H1 (cell line): ENCODE results near the gene MDM4. TPM values are rescaled to one million over a fixed set of nuclear protein-coding genes. Genes with fewer than 3 reads are reported as not detected.
A peak's percentile ranks its signal among the peaks of the same experiment; 100 is the strongest.

ENCODE experiments used
- SIN3A ChIP-seq, 2 experiments: IDR thresholded peaks in 1 of 2; conservative IDR thresholded peaks in 1 of 2; 2 replicates each; pipeline ENCODE4 v1.6.1; 2011 to 2012; ENCODE audit warnings: low read length in 2 of 2, improper control_type of control experiment in 1 of 2, low read depth in 1 of 2, mild to moderate bottlenecking in 1 of 2
- TCF12 ChIP-seq: IDR thresholded peaks from 2 replicates; pipeline ENCODE4 v1.6.1; 2011; ENCODE audit warnings: low read depth, mild to moderate bottlenecking, low read length
- polyA plus RNA-seq, 7 experiments: library from polyadenylated mRNA; depleted of rRNA in 3 of 7; stranded (reverse) in 5 of 7; unstranded in 2 of 7; fragments of >200 nt in 5 of 7; fragments of 200-250 nt in 2 of 7; gene quantifications; 1 replicate in 5 of 7; 2 replicates in 1 of 7; 4 replicates in 1 of 7; pipeline versions ENCODE4 v1.2.1 to v1.2.3, GENCODE V29; 2011 to 2013; ENCODE audit warnings: missing spikeins in 2 of 7, mixed read lengths in 2 of 7
- total RNA-seq: library from RNA; stranded (reverse); fragmentation: NEBNext Ultra II Directional; extraction: Animal tissue kit (Norgen Biotek cat#: 25700); gene quantifications from 2 replicates; pipeline ENCODE4 v1.2.1, GENCODE V29; 2021
- TF ChIP-seq, protein P1 (sequence below): IDR thresholded peaks from 2 replicates; pipeline ENCODE4 v1.6.1; 2011; ENCODE audit warnings: low read length, improper control_type of control experiment

MDM4 gene
- total and polyA plus RNA-seq, 2 of the 8 experiments (the other 6 are each of a cell fraction or from before 2014, with no cell fraction given): 10.8 to 84.9 TPM

DNA sequence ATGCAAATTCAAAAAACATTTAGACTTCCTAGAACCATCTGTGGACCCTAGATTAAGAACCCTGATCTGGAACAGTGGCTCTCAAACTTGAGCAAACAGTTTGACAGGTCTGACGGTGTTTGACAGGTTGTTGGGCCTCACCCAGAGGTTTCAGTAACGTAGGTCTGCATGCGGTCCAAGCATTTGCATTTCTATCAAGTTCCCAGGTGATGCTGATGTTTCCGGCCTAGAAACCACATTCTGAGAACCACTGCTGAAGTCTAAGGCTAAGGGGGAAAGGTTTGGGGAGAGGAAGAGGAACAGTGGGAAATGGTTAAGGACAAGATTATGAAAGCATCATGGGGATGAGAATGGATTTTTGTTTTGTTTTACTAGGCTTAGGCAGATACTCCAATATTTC lies 48.6 kb downstream of the MDM4 start (continued):
- TF ChIP-seq, protein P1, sequence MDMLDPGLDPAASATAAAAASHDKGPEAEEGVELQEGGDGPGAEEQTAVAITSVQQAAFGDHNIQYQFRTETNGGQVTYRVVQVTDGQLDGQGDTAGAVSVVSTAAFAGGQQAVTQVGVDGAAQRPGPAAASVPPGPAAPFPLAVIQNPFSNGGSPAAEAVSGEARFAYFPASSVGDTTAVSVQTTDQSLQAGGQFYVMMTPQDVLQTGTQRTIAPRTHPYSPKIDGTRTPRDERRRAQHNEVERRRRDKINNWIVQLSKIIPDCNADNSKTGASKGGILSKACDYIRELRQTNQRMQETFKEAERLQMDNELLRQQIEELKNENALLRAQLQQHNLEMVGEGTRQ: no peak
- TF ChIP-seq SIN3A (conservative IDR thresholded peaks at IDR 0.05 in 1 of 2, IDR thresholded peaks at IDR 0.05 in 1 of 2; ENCODE audit: low read depth in 1 of 2, low read length in 2 of 2) (peak; percentile 85 to 93; a peak in 3 of 4 replicates), TCF12 (no peak)
- TF ChIP-seq, all 59 proteins: peak for 2
